H9 (cell line): ENCODE data around the gene RPL19. TPM values are rescaled to one million over a fixed set of nuclear protein-coding genes. Genes with fewer than 3 reads are reported as not detected.
A peak's percentile ranks its signal among the peaks of the same experiment; 100 is the strongest.

Experiments used
- DNase-seq: peaks from one replicate; pipeline ENCODE4 v3.0.0-alpha.2; 2017
- H2AFZ ChIP-seq: one replicate; pipeline ENCODE4 v1.6.1; 2013; ENCODE audit warnings: mild to moderate bottlenecking, low read length, control low read depth, moderate library complexity
- H2AK5ac ChIP-seq: 2 replicates; pipeline ENCODE4 v1.6.1; 2013; ENCODE audit warnings: low read length, control low read depth, mixed read lengths; ENCODE audit not compliant: insufficient read length
- H2BK120ac ChIP-seq: one replicate; pipeline ENCODE4 v1.6.1; 2013; ENCODE audit warnings: low read depth, mild to moderate bottlenecking, low read length, control low read depth, inconsistent platforms; ENCODE audit not compliant: poor library complexity, severe bottlenecking
- H2BK12ac ChIP-seq: 2 replicates; pipeline ENCODE4 v1.6.1; 2013; ENCODE audit warnings: low read length, control low read depth, mixed read lengths, low read depth; ENCODE audit not compliant: insufficient read length
- H2BK15ac ChIP-seq: 2 replicates; pipeline ENCODE4 v1.6.1; 2013; ENCODE audit warnings: low read depth, low read length, control low read depth
- H2BK20ac ChIP-seq: one replicate; pipeline ENCODE4 v1.6.1; 2013; ENCODE audit warnings: low read depth, mild to moderate bottlenecking, low read length, control low read depth, inconsistent platforms; ENCODE audit not compliant: poor library complexity, severe bottlenecking
- H2BK5ac ChIP-seq: 2 replicates; pipeline ENCODE4 v1.6.1; 2013; ENCODE audit warnings: low read length, control low read depth, mixed read lengths; ENCODE audit not compliant: insufficient read length
- H3K14ac ChIP-seq: 2 replicates; pipeline ENCODE4 v1.6.1; 2013; ENCODE audit warnings: low read length, control low read depth; ENCODE audit not compliant: insufficient read depth
- H3K18ac ChIP-seq: 2 replicates; pipeline ENCODE4 v1.6.1; 2013; ENCODE audit warnings: low read depth, mild to moderate bottlenecking, mixed read lengths, low read length, control low read depth; ENCODE audit not compliant: insufficient read length
- H3K23ac ChIP-seq: 2 replicates; pipeline ENCODE4 v1.6.1; 2013; ENCODE audit warnings: low read length, control low read depth, mixed read lengths, low read depth; ENCODE audit not compliant: insufficient read length
- H3K23me2 ChIP-seq: 2 replicates; pipeline ENCODE4 v1.6.1; 2013; ENCODE audit warnings: low read depth, mild to moderate bottlenecking, mixed read lengths, low read length, control low read depth; ENCODE audit not compliant: insufficient read length, poor library complexity, severe bottlenecking
- H3K27ac ChIP-seq: 2 replicates; pipeline ENCODE4 v1.5.1; 2013; ENCODE audit warnings: low read length, control low read depth, mixed read lengths, low read depth; ENCODE audit not compliant: insufficient read length
- H3K27me3 ChIP-seq: 2 replicates; pipeline ENCODE4 v1.6.1; 2013; ENCODE audit warnings: low read length, control low read depth, inconsistent platforms; ENCODE audit not compliant: insufficient read depth
- H3K4ac ChIP-seq: 2 replicates; pipeline ENCODE4 v1.6.1; 2013; ENCODE audit warnings: low read depth, mild to moderate bottlenecking, control low read depth, inconsistent platforms, low read length, moderate library complexity
- H3K4me1 ChIP-seq: 2 replicates; pipeline ENCODE4 v1.6.1; 2013; ENCODE audit warnings: low read length, control low read depth, inconsistent platforms; ENCODE audit not compliant: insufficient read depth
- H3K4me2 ChIP-seq: 2 replicates; pipeline ENCODE4 v1.6.1; 2013; ENCODE audit warnings: low read length, control low read depth, mixed read lengths; ENCODE audit not compliant: insufficient read length, insufficient read depth
- H3K56ac ChIP-seq: 2 replicates; pipeline ENCODE4 v1.6.1; 2013; ENCODE audit warnings: low read depth, mild to moderate bottlenecking, mixed read lengths, low read length, control low read depth; ENCODE audit not compliant: insufficient read length
- H3K79me1 ChIP-seq: 2 replicates; pipeline ENCODE4 v1.6.1; 2013; ENCODE audit warnings: low read depth, mild to moderate bottlenecking, moderate library complexity, low read length, control low read depth, inconsistent platforms; ENCODE audit not compliant: insufficient read depth, poor library complexity, severe bottlenecking
- H3K79me2 ChIP-seq: 2 replicates; pipeline ENCODE4 v1.6.1; 2013; ENCODE audit warnings: low read length, control low read depth, inconsistent platforms; ENCODE audit not compliant: insufficient read depth
- H3K9ac ChIP-seq: 2 replicates; pipeline ENCODE4 v1.6.1; 2013; ENCODE audit warnings: low read length, control low read depth, mixed read lengths; ENCODE audit not compliant: insufficient read length; ENCODE audit errors: extremely low read depth
- H3K9me3 ChIP-seq: one replicate; pipeline ENCODE4 v1.6.1; 2013; ENCODE audit warnings: low read depth, low read length, inconsistent platforms; ENCODE audit not compliant: control insufficient read depth
- H3T11ph ChIP-seq: one replicate; pipeline ENCODE4 v1.6.1; 2013; ENCODE audit warnings: mild to moderate bottlenecking, low read length, control low read depth, inconsistent platforms
- H4K20me1 ChIP-seq: one replicate; pipeline ENCODE4 v1.6.1; 2013; ENCODE audit not compliant: control insufficient read depth, insufficient read length, insufficient read depth
- H4K5ac ChIP-seq: 2 replicates; pipeline ENCODE4 v1.6.1; 2013; ENCODE audit warnings: low read depth, mild to moderate bottlenecking, mixed read lengths, low read length, control low read depth; ENCODE audit not compliant: insufficient read length
- H4K8ac ChIP-seq: replicated peaks from 2 replicates; pipeline ENCODE4 v1.6.1; 2013; ENCODE audit warnings: low read length, control low read depth, mixed read lengths, low read depth; ENCODE audit not compliant: insufficient read length
- H4K91ac ChIP-seq: 2 replicates; pipeline ENCODE4 v1.6.1; 2013; ENCODE audit warnings: low read depth, mild to moderate bottlenecking, moderate library complexity, mixed read lengths, low read length, control low read depth; ENCODE audit not compliant: insufficient read length
- H3K27ac Mint-ChIP-seq, 3 experiments: 2 replicates in 2 of 3; 3 replicates in 1 of 3; pipeline ENCODE4 v1.8.0; 2020 to 2021; ENCODE audit warnings: mixed read lengths in 3 of 3, mild to moderate bottlenecking in 1 of 3, moderate library complexity in 1 of 3
- H3K27me3 Mint-ChIP-seq: 2 replicates; pipeline ENCODE4 v1.8.0; 2021; ENCODE audit warnings: low read depth, mild to moderate bottlenecking, moderate library complexity, mixed read lengths
- H3K36me3 Mint-ChIP-seq, 3 experiments: 2 replicates in 2 of 3; 3 replicates in 1 of 3; pipeline ENCODE4 v1.8.0; 2020 to 2021; ENCODE audit warnings: low read depth in 3 of 3, mixed read lengths in 3 of 3; ENCODE audit not compliant: insufficient read depth in 1 of 3
- H3K4me1 Mint-ChIP-seq, 2 experiments: 2 replicates each; pipeline ENCODE4 v1.8.0; 2020; ENCODE audit warnings: mixed read lengths in 2 of 2
- H3K4me3 Mint-ChIP-seq, 2 experiments: 2 replicates in 1 of 2; 3 replicates in 1 of 2; pipeline ENCODE4 v1.8.0; 2020 to 2021; ENCODE audit warnings: mild to moderate bottlenecking in 2 of 2, mixed read lengths in 2 of 2, moderate library complexity in 1 of 2
- H3K9me3 Mint-ChIP-seq, 2 experiments: 2 replicates in 1 of 2; 3 replicates in 1 of 2; pipeline ENCODE4 v1.8.0; 2020; ENCODE audit warnings: mild to moderate bottlenecking in 2 of 2, mixed read lengths in 2 of 2, moderate library complexity in 1 of 2
- WGBS: extraction: QIAGEN DNeasy Blood & Tissue Kit; methylation state at CpG from one replicate; pipeline ENCODE4 v1.1.7; 2013; ENCODE audit warnings: missing lambda C conversion rate, low lambda C conversion rate, mixed read lengths; ENCODE audit not compliant: insufficient read length; ENCODE audit errors: extremely low coverage; 5-methylcytosine and 5-hydroxymethylcytosine counted together
- total RNA-seq: library from RNA; stranded (reverse); gene quantifications from 2 replicates; pipeline ENCODE4 v1.2.1, GENCODE V29; 2021
- TF ChIP-seq, protein P1 (sequence below): fragments of 200-600 bp; sonication (generic); conservative IDR thresholded peaks from 3 replicates; pipeline ENCODE4 v1.8.0; 2021; ENCODE audit warnings: antibody characterized with exemption, mild to moderate bottlenecking

Gene RPL19
- total RNA-seq, 1 experiment from 2014 or later = 2,038 TPM

DNA sequence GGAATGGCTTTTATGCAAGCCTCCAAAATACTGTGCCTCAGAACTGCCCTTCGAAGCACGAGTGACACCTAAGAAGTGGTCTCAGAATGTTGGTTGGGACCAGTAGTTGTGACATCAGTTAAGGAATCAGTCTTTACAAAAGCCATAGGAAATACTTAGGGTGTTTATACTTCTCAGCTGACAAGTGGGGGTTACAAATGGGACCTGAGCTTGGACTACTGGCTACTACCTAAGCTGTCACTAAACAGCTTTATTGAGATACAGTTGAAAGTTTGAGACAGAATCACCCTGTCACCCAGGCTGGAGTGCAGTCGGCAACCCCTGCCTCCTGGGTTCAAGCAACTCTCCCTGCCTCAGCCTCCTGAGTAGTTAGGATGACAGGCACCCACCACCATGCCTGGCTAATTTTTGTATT, 5.0 kb downstream of the RPL19 start:
- no CpG with 5 or more reads among the region's 3 CpGs for WGBS
- Mint-ChIP-seq H3K36me3 (peaks cover 39 to 52% (median 49%) of the 10 kb centered on the region in 3 experiments), H3K4me3 (no peak overlapping the region), H3K27ac (peak overlapping the region in 1 of 3 experiments; percentile 97; a peak in 2 of 7 replicates), H3K4me1 (peaks cover 22 to 41% of the 10 kb centered on the region in 2 experiments), H3K27me3 (peaks cover 4% of the 10 kb centered on the region), H3K9me3 (peaks cover 0 to 2% of the 10 kb centered on the region in 2 experiments; a peak in 1 of 5 replicates)
- TF ChIP-seq, protein P1, sequence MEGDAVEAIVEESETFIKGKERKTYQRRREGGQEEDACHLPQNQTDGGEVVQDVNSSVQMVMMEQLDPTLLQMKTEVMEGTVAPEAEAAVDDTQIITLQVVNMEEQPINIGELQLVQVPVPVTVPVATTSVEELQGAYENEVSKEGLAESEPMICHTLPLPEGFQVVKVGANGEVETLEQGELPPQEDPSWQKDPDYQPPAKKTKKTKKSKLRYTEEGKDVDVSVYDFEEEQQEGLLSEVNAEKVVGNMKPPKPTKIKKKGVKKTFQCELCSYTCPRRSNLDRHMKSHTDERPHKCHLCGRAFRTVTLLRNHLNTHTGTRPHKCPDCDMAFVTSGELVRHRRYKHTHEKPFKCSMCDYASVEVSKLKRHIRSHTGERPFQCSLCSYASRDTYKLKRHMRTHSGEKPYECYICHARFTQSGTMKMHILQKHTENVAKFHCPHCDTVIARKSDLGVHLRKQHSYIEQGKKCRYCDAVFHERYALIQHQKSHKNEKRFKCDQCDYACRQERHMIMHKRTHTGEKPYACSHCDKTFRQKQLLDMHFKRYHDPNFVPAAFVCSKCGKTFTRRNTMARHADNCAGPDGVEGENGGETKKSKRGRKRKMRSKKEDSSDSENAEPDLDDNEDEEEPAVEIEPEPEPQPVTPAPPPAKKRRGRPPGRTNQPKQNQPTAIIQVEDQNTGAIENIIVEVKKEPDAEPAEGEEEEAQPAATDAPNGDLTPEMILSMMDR = no peak
- Histone ChIP-seq H3K23ac (no peak overlapping the region), H3T11ph (no peak overlapping the region), H2BK120ac (no peak overlapping the region), H2BK12ac (no peak overlapping the region), H3K14ac (no peak overlapping the region), H3K4ac (no peak overlapping the region), H3K9ac (no peak overlapping the region), H2BK15ac (no peak overlapping the region), H3K79me1 (no peaks in the 10 kb centered on the region), H3K18ac (no peak overlapping the region), H4K20me1 (no peaks in the 10 kb centered on the region), H4K91ac (no peak overlapping the region), H3K56ac (no peak overlapping the region), H3K27ac (no peak overlapping the region), H3K4me2 (no peak overlapping the region), H4K5ac (no peak overlapping the region), H3K79me2 (peaks cover 3% of the 10 kb centered on the region; the same call in 1 of the 2 replicates), H3K4me1 (no peaks in the 10 kb centered on the region; the same call in 1 of the 2 replicates), H4K8ac (no peak overlapping the region), H3K9me3 (no peaks in the 10 kb centered on the region), H2BK5ac (no peak overlapping the region), H3K27me3 (no peaks in the 10 kb centered on the region), H2BK20ac (no peak overlapping the region), H2AFZ (no peak overlapping the region), H3K23me2 (peaks cover 8% of the 10 kb centered on the region), H2AK5ac (no peak overlapping the region)
- DNase-seq = no peak
